Sigmoid colon (tissue), 7 donors: ENCODE data around the gene APBB2. TPM values are rescaled to one million over a fixed set of nuclear protein-coding genes. Genes with fewer than 3 reads are reported as not detected.

Source experiments
- DNase-seq: peaks from one replicate; pipeline ENCODE4 v3.0.0-alpha.2; 2019
- H3K27ac ChIP-seq, 4 donors: fragments of 200-600 bp; sonication (generic); one replicate each; pipeline ENCODE4 v1.5.1; 2016 to 2019; ENCODE audit warnings: mild to moderate bottlenecking in 1 of 4
- H3K27me3 ChIP-seq, 3 donors: fragments of 200-600 bp; sonication (generic); one replicate each; pipeline ENCODE4 v1.5.1; 2019; ENCODE audit warnings: mild to moderate bottlenecking in 1 of 3
- H3K36me3 ChIP-seq, 4 donors: fragments of 200-600 bp; sonication (generic); one replicate each; pipeline ENCODE4 v1.5.1; 2016 to 2019
- H3K4me1 ChIP-seq, 4 donors: fragments of 200-600 bp; sonication (generic); one replicate each; pipeline ENCODE4 v1.5.1; 2017 to 2019
- H3K4me3 ChIP-seq, 4 donors: fragments of 200-600 bp; sonication (generic); one replicate each; pipeline ENCODE4 v1.5.1; 2017 to 2019; ENCODE audit warnings: mild to moderate bottlenecking in 2 of 4, moderate library complexity in 1 of 4
- H3K9me3 ChIP-seq, 4 donors: fragments of 200-600 bp in 3 of 4; sonication (generic) in 3 of 4; one replicate each; pipeline versions ENCODE4 v1.5.1 to v1.6.1; 2013 to 2019
- CTCF ChIP-seq, 4 experiments: fragments of 450-650 bp in 3 of 4; fragments of 200-600 bp in 1 of 4; IDR thresholded peaks; one replicate each; pipeline ENCODE4 v1.5.1; 2016 to 2019; ENCODE audit warnings: antibody characterized with exemption in 4 of 4, mild to moderate bottlenecking in 3 of 4, moderate library complexity in 2 of 4
- EP300 ChIP-seq, 4 donors: sonication (generic); formaldehyde crosslinking; IDR thresholded peaks; one replicate each; pipeline ENCODE4 v1.6.1; 2017; ENCODE audit warnings: antibody characterized with exemption in 4 of 4
- POLR2A ChIP-seq, 2 donors: fragments of 450-650 bp; IDR thresholded peaks; one replicate each; pipeline ENCODE4 v1.6.1; 2016; ENCODE audit warnings: antibody characterized with exemption in 2 of 2, mild to moderate bottlenecking in 2 of 2, moderate library complexity in 2 of 2
- POLR2AphosphoS5 ChIP-seq, 4 donors: sonication (generic); formaldehyde crosslinking; IDR thresholded peaks; one replicate each; pipeline ENCODE4 v1.6.1; 2017; ENCODE audit warnings: antibody characterized with exemption in 4 of 4
- WGBS, 2 donors: extraction: QIAGEN DNeasy Blood & Tissue Kit; methylation state at CpG; one replicate each; pipeline ENCODE4 v1.1.7; 2013; 5-methylcytosine and 5-hydroxymethylcytosine counted together
- intact Hi-C: fragments of 100-400 bp; cut with DNase I; formaldehyde crosslinking; loops from one replicate; pipeline ENCODE4 v1.15.1; 2023
- polyA plus RNA-seq, 3 donors: library from polyadenylated mRNA; stranded (reverse); fragments of 200-250 nt; gene quantifications; one replicate each; pipeline ENCODE4 v1.2.3, GENCODE V29; 2013
- total RNA-seq, 4 donors: library from RNA; depleted of rRNA; stranded (reverse); fragments of >200 nt; gene quantifications; one replicate each; pipeline ENCODE4 v1.1.0, GENCODE V29; 2016
- donor health status: healthy with polysubstance abuse.
- donor health status: Bipolar disorder and iron deficiency.
- donor health status: healthy.

Gene APBB2
- total and polyA plus RNA-seq, 7 donors: 7.8 to 108 (median 69.1) TPM

- no peak for DNase-seq
- Histone ChIP-seq H3K4me1 (peaks cover 0 to 74% (median 68%) of the 10 kb centered on the region in 4 donors), H3K27me3 (no peaks in the 10 kb centered on the region), H3K4me3 (no peak overlapping the region), H3K9me3 (no peaks in the 10 kb centered on the region), H3K27ac (peak overlapping the region; percentile 82 to 89 (median 87)), H3K36me3 (no peaks in the 10 kb centered on the region)
- TF ChIP-seq CTCF (IDR thresholded peaks at IDR 0.05): no peak
- TF ChIP-seq POLR2A (IDR thresholded peaks at IDR 0.05): no peak
- no peak for TF ChIP-seq POLR2AphosphoS5 (IDR thresholded peaks at IDR 0.05)
- TF ChIP-seq EP300 (IDR thresholded peaks at IDR 0.05): no peak
- intact Hi-C loops: loop anchor here (2.0 to 10.0 kb wide), 2 partner anchors 25 to 161 kb away; no protein-coding TSS in a partner anchor
- WGBS, 2 donors: 36 to 64% methylated on average over 3 of the region's 3 CpGs
Measured at GRCh38 chr4:41145571-41146078, 68.7 kb downstream of the APBB2 start.

DNA sequence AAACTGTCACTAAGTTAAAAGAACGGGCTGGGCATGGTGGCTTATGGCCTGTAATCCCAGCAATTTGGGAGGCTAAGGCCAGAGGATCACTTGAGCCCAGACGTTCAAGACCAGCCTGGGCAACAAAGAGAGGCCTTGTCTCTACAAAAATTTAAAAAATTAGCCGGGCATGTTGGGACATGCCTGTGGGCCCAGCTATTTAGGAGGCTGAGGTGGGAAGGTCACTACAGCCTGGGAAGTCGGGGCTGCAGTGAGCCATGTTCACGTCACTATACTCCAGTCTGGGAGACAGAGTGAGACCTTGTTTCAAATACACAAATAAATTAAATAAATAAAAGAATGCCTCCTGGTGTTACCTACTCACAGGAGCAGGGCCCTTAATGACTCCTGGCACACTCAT lies 69.5 kb downstream of the APBB2 start:
- no peak overlapping the region for H3K4me3 ChIP-seq
- TF ChIP-seq POLR2A (IDR thresholded peaks at IDR 0.05): no peak
- no peak for TF ChIP-seq POLR2AphosphoS5 (IDR thresholded peaks at IDR 0.05)
- H3K4me1 ChIP-seq: peaks cover 0 to 74% (median 68%) of the 10 kb centered on the region in 4 donors
- DNase-seq: no peak
- H3K27me3 ChIP-seq: no peaks in the 10 kb centered on the region
- intact Hi-C loops: loop anchor here (5.0 to 10.0 kb wide), 3 partner anchors 67 to 160 kb away; partner anchors contain the start of gene APBB2
- H3K27ac ChIP-seq: peak overlapping the region; percentile 82 to 89 (median 87)
- WGBS, 2 donors: 66 to 82% methylated on average over 5 of the region's 5 CpGs
- no peaks in the 10 kb centered on the region for H3K36me3 ChIP-seq
- H3K9me3 ChIP-seq: no peaks in the 10 kb centered on the region

- intact Hi-C loops: loop anchor here (5.0 to 10.0 kb wide), 3 partner anchors 68 to 159 kb away; partner anchors contain the start of gene APBB2
- Histone ChIP-seq H3K4me1 (peaks cover 0 to 74% (median 68%) of the 10 kb centered on the region in 4 donors), H3K36me3 (no peaks in the 10 kb centered on the region), H3K27me3 (no peaks in the 10 kb centered on the region), H3K9me3 (no peaks in the 10 kb centered on the region), H3K27ac (peak overlapping the region; percentile 82 to 89 (median 87)), H3K4me3 (no peak overlapping the region)
- no peak for TF ChIP-seq POLR2AphosphoS5 (IDR thresholded peaks at IDR 0.05)
- TF ChIP-seq CTCF (IDR thresholded peaks at IDR 0.05): no peak
- WGBS, 2 donors: 73 to 79% methylated on average over 3 of the region's 3 CpGs
- DNase-seq: no peak
Measured at GRCh38 chr4:41144040-41144379, 70.3 kb downstream of the APBB2 start.

GRCh38 chr4:41143311-41144039 lies 70.9 kb downstream of the APBB2 start:
- DNase-seq: peak; percentile 88
- TF ChIP-seq POLR2AphosphoS5 (IDR thresholded peaks at IDR 0.05) (peak; percentile 32 to 68 (median 53)), EP300 (IDR thresholded peaks at IDR 0.05) (peak in 3 of 4 donors; percentile 1 to 52 (median 50)), CTCF (IDR thresholded peaks at IDR 0.05) (no peak), POLR2A (IDR thresholded peaks at IDR 0.05) (no peak)
- intact Hi-C loops: loop anchor here (5.0 to 10.0 kb wide), 3 partner anchors 69 to 159 kb away; partner anchors contain the start of gene APBB2
- 20 to 54% methylated on average over 6 of the region's 6 CpGs for WGBS, 2 donors
- peak overlapping the region in 2 of 4 donors; percentile 17 to 21 for H3K4me3 ChIP-seq
- H3K36me3 ChIP-seq: no peaks in the 10 kb centered on the region
- H3K9me3 ChIP-seq: no peaks in the 10 kb centered on the region
- peak overlapping the region; percentile 82 to 89 (median 87) for H3K27ac ChIP-seq
- peaks cover 0 to 73% (median 68%) of the 10 kb centered on the region in 4 donors for H3K4me1 ChIP-seq
- H3K27me3 ChIP-seq: no peaks in the 10 kb centered on the region
